Hepatocyte (in vitro differentiated cells): Measurements from ENCODE around the gene RAB22A. TPM values are rescaled to one million over a fixed set of nuclear protein-coding genes. Genes with fewer than 3 reads are reported as not detected.

Experiments used
- DNase-seq: peaks from one replicate; pipeline ENCODE4 v3.0.0-alpha.2; 2016; ENCODE audit warnings: low spot score
- H2AFZ ChIP-seq: fragments of 200-600 bp; sonication (generic); 2 replicates; pipeline ENCODE4 v1.6.0; 2016; ENCODE audit warnings: antibody characterized with exemption, mild to moderate bottlenecking
- H3K27ac ChIP-seq: fragments of 200-600 bp; sonication (generic); 2 replicates; pipeline ENCODE4 v1.5.1; 2016; ENCODE audit warnings: mild to moderate bottlenecking
- H3K27me3 ChIP-seq: fragments of 200-600 bp; sonication (generic); 2 replicates; pipeline ENCODE4 v1.6.1; 2016
- H3K36me3 ChIP-seq: fragments of 200-600 bp; sonication (generic); replicated peaks from 2 replicates; pipeline ENCODE4 v1.5.1; 2016; ENCODE audit warnings: low read depth; ENCODE audit not compliant: insufficient read depth
- H3K4me1 ChIP-seq: fragments of 200-600 bp; sonication (generic); 2 replicates; pipeline ENCODE4 v1.5.1; 2016; ENCODE audit warnings: mild to moderate bottlenecking, moderate library complexity; ENCODE audit not compliant: insufficient read depth
- H3K4me2 ChIP-seq: fragments of 200-600 bp; sonication (generic); 2 replicates; pipeline ENCODE4 v1.6.0; 2016
- H3K4me3 ChIP-seq: fragments of 200-600 bp; sonication (generic); 2 replicates; pipeline ENCODE4 v1.5.1; 2016; ENCODE audit warnings: mild to moderate bottlenecking
- H3K79me2 ChIP-seq: fragments of 200-600 bp; sonication (generic); 2 replicates; pipeline ENCODE4 v1.6.0; 2017; ENCODE audit warnings: mild to moderate bottlenecking
- H3K9me2 ChIP-seq: fragments of 200-600 bp; sonication (generic); replicated peaks from 2 replicates; pipeline ENCODE4 v1.6.0; 2017; ENCODE audit warnings: mild to moderate bottlenecking; ENCODE audit not compliant: insufficient read depth
- H3K9me3 ChIP-seq: fragments of 200-600 bp; sonication (generic); 2 replicates; pipeline ENCODE4 v1.5.1; 2016; ENCODE audit warnings: low read depth, mild to moderate bottlenecking
- H4K20me1 ChIP-seq: fragments of 200-600 bp; sonication (generic); 2 replicates; pipeline ENCODE4 v1.6.0; 2016; ENCODE audit warnings: mild to moderate bottlenecking; ENCODE audit not compliant: insufficient read depth, poor library complexity, severe bottlenecking
- EZH2 ChIP-seq: fragments of 200-600 bp; sonication (generic); IDR thresholded peaks from 2 replicates; pipeline ENCODE4 v1.6.1; 2016; ENCODE audit warnings: antibody characterized with exemption, mild to moderate bottlenecking, borderline replicate concordance
- EZH2phosphoT487 ChIP-seq: fragments of 200-600 bp; sonication (generic); IDR thresholded peaks from one replicate; pipeline ENCODE4 v1.6.1; 2018; ENCODE audit warnings: antibody characterized with exemption, mild to moderate bottlenecking, low read depth, moderate library complexity; ENCODE audit not compliant: unreplicated experiment, severe bottlenecking
- WGBS: methylation state at CpG from one replicate; pipeline ENCODE4 v1.1.6; 2016; ENCODE audit warnings: low lambda C conversion rate; ENCODE audit errors: missing lambda C conversion rate; 5-methylcytosine and 5-hydroxymethylcytosine counted together
- polyA plus RNA-seq: library from polyadenylated mRNA; unstranded; fragments of >200 nt; fragmentation: Nextera tagmentation; extraction: Ambion mirVana; gene quantifications from 2 replicates; pipeline ENCODE4 v1.2.1, GENCODE V29; 2016
- total RNA-seq: library from RNA; depleted of rRNA; stranded (reverse); fragments of >200 nt; gene quantifications from 2 replicates; pipeline ENCODE4 v1.2.3, GENCODE V29; 2014
- TF ChIP-seq, protein P1 (sequence below): fragments of 200-600 bp; sonication (generic); IDR thresholded peaks from 2 replicates; pipeline ENCODE4 v1.5.1; 2016; ENCODE audit warnings: antibody characterized with exemption, mild to moderate bottlenecking; ENCODE audit not compliant: poor library complexity

The RAB22A gene
- total and polyA plus RNA-seq, 2 experiments from 2014 or later = 18.4 to 26.9 TPM

DNA sequence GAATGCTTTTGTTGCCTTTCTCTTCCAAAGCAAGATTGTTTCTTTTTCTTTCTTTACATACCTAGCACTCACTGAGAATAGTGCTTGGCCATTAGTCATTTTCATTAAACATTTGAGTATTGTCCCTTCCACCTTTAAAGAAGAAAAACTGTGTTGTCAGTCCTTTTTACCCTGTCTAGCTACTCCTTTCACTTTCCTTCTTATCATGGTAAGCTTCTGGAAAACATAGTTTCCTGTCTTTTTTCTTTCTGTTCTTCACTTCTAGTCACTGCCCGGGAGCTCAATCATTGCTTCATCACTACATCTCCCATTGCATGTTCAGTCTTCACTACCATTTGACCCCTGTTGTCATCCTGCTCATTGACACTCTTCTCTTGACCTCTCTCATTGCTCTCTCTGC is 91.6 kb downstream of the RAB22A start:
- Histone ChIP-seq H3K36me3 (no peaks in the 10 kb centered on the region), H4K20me1 (peaks cover 91% of the 10 kb centered on the region), H3K9me3 (no peaks in the 10 kb centered on the region), H3K4me3 (no peak overlapping the region), H3K9me2 (no peaks in the 10 kb centered on the region), H3K4me1 (peaks cover 5% of the 10 kb centered on the region), H3K27ac (no peak overlapping the region), H3K27me3 (no peaks in the 10 kb centered on the region), H3K4me2 (no peak overlapping the region), H3K79me2 (peaks cover 100% of the 10 kb centered on the region), H2AFZ (no peak overlapping the region)
- no peak for DNase-seq
- no peak for TF ChIP-seq EZH2phosphoT487
- TF ChIP-seq EZH2 = no peak
- TF ChIP-seq, protein P1, sequence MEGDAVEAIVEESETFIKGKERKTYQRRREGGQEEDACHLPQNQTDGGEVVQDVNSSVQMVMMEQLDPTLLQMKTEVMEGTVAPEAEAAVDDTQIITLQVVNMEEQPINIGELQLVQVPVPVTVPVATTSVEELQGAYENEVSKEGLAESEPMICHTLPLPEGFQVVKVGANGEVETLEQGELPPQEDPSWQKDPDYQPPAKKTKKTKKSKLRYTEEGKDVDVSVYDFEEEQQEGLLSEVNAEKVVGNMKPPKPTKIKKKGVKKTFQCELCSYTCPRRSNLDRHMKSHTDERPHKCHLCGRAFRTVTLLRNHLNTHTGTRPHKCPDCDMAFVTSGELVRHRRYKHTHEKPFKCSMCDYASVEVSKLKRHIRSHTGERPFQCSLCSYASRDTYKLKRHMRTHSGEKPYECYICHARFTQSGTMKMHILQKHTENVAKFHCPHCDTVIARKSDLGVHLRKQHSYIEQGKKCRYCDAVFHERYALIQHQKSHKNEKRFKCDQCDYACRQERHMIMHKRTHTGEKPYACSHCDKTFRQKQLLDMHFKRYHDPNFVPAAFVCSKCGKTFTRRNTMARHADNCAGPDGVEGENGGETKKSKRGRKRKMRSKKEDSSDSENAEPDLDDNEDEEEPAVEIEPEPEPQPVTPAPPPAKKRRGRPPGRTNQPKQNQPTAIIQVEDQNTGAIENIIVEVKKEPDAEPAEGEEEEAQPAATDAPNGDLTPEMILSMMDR = no peak
- 89% methylated on average over 1 of the region's 1 CpG for WGBS

DNA sequence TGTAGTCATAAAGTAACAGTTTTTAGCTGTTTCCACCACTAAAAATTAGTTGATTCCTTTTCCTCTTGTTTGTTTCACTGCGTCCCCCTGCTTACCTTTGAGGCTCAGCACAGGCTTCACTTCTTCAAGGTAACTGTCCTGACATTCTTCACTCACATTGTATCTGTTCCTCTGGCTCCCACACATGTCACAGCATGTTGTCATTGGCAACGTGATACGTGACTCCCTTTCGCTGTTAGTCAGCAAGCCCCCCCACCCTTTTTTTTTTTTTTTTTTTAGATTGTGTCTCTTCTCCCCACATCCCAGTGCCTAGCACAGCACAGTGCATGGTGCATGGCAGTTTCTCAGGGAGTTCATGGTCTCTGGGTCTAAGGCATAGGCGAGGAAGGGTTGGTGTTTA is 92.8 kb downstream of the RAB22A start:
- TF ChIP-seq, protein P1 = no peak
- TF ChIP-seq EZH2 (no peak), EZH2phosphoT487 (no peak)
- H4K20me1 ChIP-seq = peaks cover 92% of the 10 kb centered on the region

DNA sequence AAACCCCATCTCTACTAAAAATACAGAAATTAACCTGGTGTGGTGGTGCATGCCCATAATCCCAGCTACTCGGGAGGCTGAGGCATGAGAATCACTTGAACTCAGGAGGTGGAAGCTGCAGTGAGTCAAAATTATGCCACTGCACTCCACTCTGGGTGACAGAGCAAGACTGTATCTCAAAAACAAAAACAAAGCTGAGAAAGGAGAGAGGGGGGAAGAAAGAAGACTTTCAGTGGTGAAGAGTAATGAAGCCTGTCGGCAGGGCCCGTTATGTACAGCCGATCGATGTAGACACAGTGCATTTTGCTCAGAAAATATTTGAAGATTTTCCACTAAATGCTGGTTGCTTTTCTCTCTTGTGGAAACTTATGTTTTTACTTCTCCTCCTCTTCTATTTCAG is 93.3 kb downstream of the RAB22A start:
- no peak for TF ChIP-seq EZH2phosphoT487
- no peak for TF ChIP-seq EZH2
- TF ChIP-seq, protein P1 = no peak
- peaks cover 100% of the 10 kb centered on the region for H3K79me2 ChIP-seq

More for the DNA sequence above, 92.8 kb downstream of the RAB22A start:
- no peaks in the 10 kb centered on the region for H3K27me3 ChIP-seq
- H2AFZ ChIP-seq = no peak overlapping the region
- H3K9me2 ChIP-seq = no peaks in the 10 kb centered on the region
- no peak overlapping the region for H3K4me2 ChIP-seq
- DNase-seq = no peak
- peaks cover 7% of the 10 kb centered on the region for H3K4me1 ChIP-seq
- no peak overlapping the region for H3K4me3 ChIP-seq
- H3K27ac ChIP-seq = no peak overlapping the region
- 90% methylated on average over 5 of the region's 5 CpGs for WGBS
- no peaks in the 10 kb centered on the region for H3K9me3 ChIP-seq
- H3K36me3 ChIP-seq = no peaks in the 10 kb centered on the region
- peaks cover 100% of the 10 kb centered on the region for H3K79me2 ChIP-seq

DNA sequence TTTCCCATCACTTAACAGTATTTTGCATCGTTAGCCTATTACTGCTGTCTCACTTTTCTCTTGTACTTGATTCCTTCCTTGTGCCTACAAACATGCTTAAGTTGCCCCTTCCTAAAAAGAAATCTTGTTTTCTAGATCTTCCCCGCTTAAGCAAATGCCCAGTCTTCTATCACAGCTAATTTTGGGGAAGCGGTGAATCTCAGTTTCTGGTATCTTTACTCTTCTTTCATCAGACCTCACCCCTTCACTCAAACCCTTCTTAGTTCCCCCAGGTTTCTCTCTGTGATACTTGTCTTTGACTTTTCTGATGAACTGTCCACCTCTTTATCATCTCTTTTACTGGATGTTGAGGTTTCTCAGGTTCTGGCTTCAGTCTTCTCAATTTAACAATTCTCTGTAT is 93.8 kb downstream of the RAB22A start:
- Histone ChIP-seq H3K9me3 (no peaks in the 10 kb centered on the region), H3K27me3 (no peaks in the 10 kb centered on the region), H2AFZ (no peak overlapping the region), H3K36me3 (no peaks in the 10 kb centered on the region), H3K27ac (no peak overlapping the region), H3K79me2 (peaks cover 100% of the 10 kb centered on the region), H4K20me1 (peaks cover 96% of the 10 kb centered on the region), H3K4me3 (no peak overlapping the region), H3K9me2 (no peaks in the 10 kb centered on the region), H3K4me2 (no peak overlapping the region), H3K4me1 (peaks cover 7% of the 10 kb centered on the region)
- TF ChIP-seq EZH2 (no peak), EZH2phosphoT487 (no peak)
- TF ChIP-seq, protein P1 = no peak
- 96% methylated on average over 3 of the region's 3 CpGs for whole genome bisulfite sequencing
- no peak for DNase-seq

More for the DNA sequence above, 93.3 kb downstream of the RAB22A start:
- Histone ChIP-seq H2AFZ (no peak overlapping the region), H3K9me2 (no peaks in the 10 kb centered on the region), H3K9me3 (no peaks in the 10 kb centered on the region), H3K4me2 (no peak overlapping the region), H4K20me1 (peaks cover 95% of the 10 kb centered on the region), H3K36me3 (no peaks in the 10 kb centered on the region), H3K27ac (no peak overlapping the region), H3K4me1 (peaks cover 7% of the 10 kb centered on the region), H3K4me3 (no peak overlapping the region), H3K27me3 (no peaks in the 10 kb centered on the region)
- WGBS = 96% methylated on average over 5 of the region's 5 CpGs
- DNase-seq = no peak
